Measurements from ENCODE around the gene STARD13. TPM values are rescaled to one million over a fixed set of nuclear protein-coding genes. Genes with fewer than 3 reads are reported as not detected.

STARD13 gene
- total RNA-seq, 2 experiments from 2014 or later: 0.57 TPM; not detected in 1

- no peak for DNase-seq (ENCODE audit: low spot score)
- no TSS peak for BruUV-seq (replicated peaks)
- no peak overlapping the region for H3K4me3 ChIP-seq (ENCODE audit: low read depth, low read length, poor library complexity, severe bottlenecking)
- CTCF ChIA-PET (ENCODE audit: unreplicated experiment): no interaction called here
- no peaks in the 10 kb centered on the region for H3K4me1 ChIP-seq (ENCODE audit: insufficient read depth, low read length, poor library complexity, severe bottlenecking)
- H3K9me2 ChIP-seq (ENCODE audit: insufficient read depth, low read length): no peaks in the 10 kb centered on the region
- no peaks in the 10 kb centered on the region for H3K36me3 ChIP-seq (ENCODE audit: insufficient read depth, low read length)
- no peaks in the 10 kb centered on the region for H4K20me1 ChIP-seq (ENCODE audit: insufficient read depth, low read length)
- TF ChIP-seq EZH2phosphoT487 (IDR thresholded peaks at IDR 0.05; ENCODE audit: borderline replicate concordance, low read depth, low read length) (no peak), CTCF (conservative IDR thresholded peaks at IDR 0.05; ENCODE audit: low read length) (no peak)
- no peaks in the 10 kb centered on the region for H3K9me3 ChIP-seq (ENCODE audit: low read length)
- H3K4me2 ChIP-seq (ENCODE audit: low read length): no peak overlapping the region
- intact Hi-C loops (cut with micrococcal nuclease; ENCODE audit: unreplicated experiment): no loop called here
- no peaks in the 10 kb centered on the region for H3K79me2 ChIP-seq (ENCODE audit: insufficient read depth, low read depth, low read length)
- H3K27ac ChIP-seq (ENCODE audit: low read depth, low read length, poor library complexity, severe bottlenecking): no peak overlapping the region
- no peak overlapping the region for H2AFZ ChIP-seq (ENCODE audit: low read length)
- POLR2A ChIA-PET: no interaction called here
These were observed 27.3 kb upstream of the STARD13 start for GRCh38 chr13:33312861-33313212.

- Histone ChIP-seq H3K9me2 (ENCODE audit: insufficient read depth, low read length) (no peaks in the 10 kb centered on the region), H2AFZ (ENCODE audit: low read length) (no peak overlapping the region), H3K27ac (ENCODE audit: low read depth, low read length, poor library complexity, severe bottlenecking) (no peak overlapping the region), H3K9me3 (ENCODE audit: low read length) (no peaks in the 10 kb centered on the region), H4K20me1 (ENCODE audit: insufficient read depth, low read length) (no peaks in the 10 kb centered on the region), H3K79me2 (ENCODE audit: insufficient read depth, low read depth, low read length) (no peaks in the 10 kb centered on the region), H3K36me3 (ENCODE audit: insufficient read depth, low read length) (no peaks in the 10 kb centered on the region), H3K4me2 (ENCODE audit: low read length) (no peak overlapping the region), H3K4me1 (ENCODE audit: insufficient read depth, low read length, poor library complexity, severe bottlenecking) (no peaks in the 10 kb centered on the region), H3K4me3 (ENCODE audit: low read depth, low read length, poor library complexity, severe bottlenecking) (no peak overlapping the region)
- DNase-seq (ENCODE audit: low spot score): no peak
- BruUV-seq (replicated peaks): no TSS peak
- TF ChIP-seq EZH2phosphoT487 (IDR thresholded peaks at IDR 0.05; ENCODE audit: borderline replicate concordance, low read depth, low read length): no peak
- no peak for TF ChIP-seq CTCF (conservative IDR thresholded peaks at IDR 0.05; ENCODE audit: low read length)
- ChIA-PET CTCF (ENCODE audit: unreplicated experiment) (no interaction called here), POLR2A (interaction anchor here (0.6 kb wide), 1 partner anchor 392 kb away, joined by 4 read pairs; no protein-coding TSS in a partner anchor)
- intact Hi-C loops (cut with micrococcal nuclease; ENCODE audit: unreplicated experiment): no loop called here
These were observed 26.8 kb upstream of the STARD13 start for GRCh38 chr13:33312150-33312860.

GRCh38 chr13:33311040-33311439, 25.5 kb upstream of the STARD13 start:
- intact Hi-C loops (cut with micrococcal nuclease; ENCODE audit: unreplicated experiment): no loop called here
- Histone ChIP-seq H4K20me1 (ENCODE audit: insufficient read depth, low read length) (no peaks in the 10 kb centered on the region), H3K36me3 (ENCODE audit: insufficient read depth, low read length) (no peaks in the 10 kb centered on the region), H3K9me2 (ENCODE audit: insufficient read depth, low read length) (no peaks in the 10 kb centered on the region), H3K9me3 (ENCODE audit: low read length) (no peaks in the 10 kb centered on the region), H2AFZ (ENCODE audit: low read length) (no peak overlapping the region), H3K4me2 (ENCODE audit: low read length) (no peak overlapping the region), H3K4me1 (ENCODE audit: insufficient read depth, low read length, poor library complexity, severe bottlenecking) (no peaks in the 10 kb centered on the region), H3K79me2 (ENCODE audit: insufficient read depth, low read depth, low read length) (no peaks in the 10 kb centered on the region), H3K4me3 (ENCODE audit: low read depth, low read length, poor library complexity, severe bottlenecking) (no peak overlapping the region), H3K27ac (ENCODE audit: low read depth, low read length, poor library complexity, severe bottlenecking) (no peak overlapping the region)
- CTCF ChIA-PET (ENCODE audit: unreplicated experiment): no interaction called here
- POLR2A ChIA-PET: interaction anchor here (0.6 kb wide), 1 partner anchor 83 kb away, joined by 3 read pairs; no protein-coding TSS in a partner anchor
- DNase-seq (ENCODE audit: low spot score): no peak
- no peak for TF ChIP-seq CTCF (conservative IDR thresholded peaks at IDR 0.05; ENCODE audit: low read length)
- TF ChIP-seq EZH2phosphoT487 (IDR thresholded peaks at IDR 0.05; ENCODE audit: borderline replicate concordance, low read depth, low read length): no peak
- no TSS peak for BruUV-seq (replicated peaks)

Data from OCI-LY7 (cell line).